SU-DHL-6 (cell line): ENCODE data around the gene PTTG1IP.

ENCODE experiments used
- H2AFZ ChIP-seq: fragments of 200-600 bp; sonication (generic); 2 replicates; pipeline ENCODE4 v1.6.1; 2014; ENCODE audit warnings: low read depth, mild to moderate bottlenecking, moderate library complexity, mixed read lengths, antibody characterized with exemption, low read length; ENCODE audit not compliant: severe bottlenecking
- H3F3A ChIP-seq: fragments of 200-600 bp; shearing (Covaris generic); 2 replicates; pipeline ENCODE4 v1.6.0; 2016; ENCODE audit warnings: antibody characterized with exemption, mild to moderate bottlenecking; ENCODE audit not compliant: insufficient read depth
- H3K27ac ChIP-seq: fragments of 200-600 bp; sonication (generic); 2 replicates; pipeline ENCODE4 v1.5.1; 2016; ENCODE audit warnings: low read depth, mild to moderate bottlenecking, low read length, moderate library complexity, mixed read lengths
- H3K27me3 ChIP-seq: fragments of 200-600 bp; sonication (generic), shearing (Covaris generic); 2 replicates; pipeline ENCODE4 v1.6.0; 2014; ENCODE audit warnings: mild to moderate bottlenecking, low read length
- H3K36me3 ChIP-seq: fragments of 200-600 bp; sonication (generic); 2 replicates; pipeline ENCODE4 v1.6.1; 2014; ENCODE audit warnings: mild to moderate bottlenecking, low read length, mixed read lengths
- H3K4me2 ChIP-seq: fragments of 300-600, 200-600 bp; shearing (Covaris generic), sonication (generic); 2 replicates; pipeline ENCODE4 v1.6.0; 2014; ENCODE audit warnings: low read length, low read depth, mild to moderate bottlenecking; ENCODE audit not compliant: poor library complexity, severe bottlenecking
- H3K4me3 ChIP-seq: fragments of 200-600 bp; sonication (generic); 2 replicates; pipeline ENCODE4 v1.5.1; 2014; ENCODE audit warnings: antibody characterized with exemption, low read length, mild to moderate bottlenecking, mixed read lengths; ENCODE audit not compliant: insufficient read depth, poor library complexity, severe bottlenecking
- H3K79me2 ChIP-seq: fragments of 200-600 bp; sonication (generic); 2 replicates; pipeline ENCODE4 v1.6.1; 2014; ENCODE audit warnings: mild to moderate bottlenecking, low read length, moderate library complexity; ENCODE audit not compliant: insufficient read depth
- H3K9ac ChIP-seq: fragments of 200-600 bp; sonication (generic); 2 replicates; pipeline ENCODE4 v1.7.0; 2014; ENCODE audit warnings: mild to moderate bottlenecking, low read length
- H3K9me2 ChIP-seq: fragments of 200-600 bp; sonication (generic); replicated peaks from 2 replicates; pipeline ENCODE4 v1.6.1; 2014; ENCODE audit warnings: low read length; ENCODE audit not compliant: insufficient read depth
- H3K9me3 ChIP-seq: fragments of 200-600 bp; sonication (generic); 2 replicates; pipeline ENCODE4 v1.6.1; 2014; ENCODE audit warnings: low read length, mixed read lengths; ENCODE audit not compliant: insufficient read depth
- H4K20me1 ChIP-seq: fragments of 200-600 bp; sonication (generic); 2 replicates; pipeline ENCODE4 v1.6.1; 2014; ENCODE audit warnings: low read depth, mild to moderate bottlenecking, antibody characterized with exemption, low read length, moderate library complexity, mixed read lengths
- EZH2phosphoT487 ChIP-seq: fragments of 200-600 bp; sonication (generic), shearing (Covaris generic); conservative IDR thresholded peaks from 2 replicates; pipeline ENCODE4 v1.6.1; 2018; ENCODE audit warnings: mild to moderate bottlenecking, antibody characterized with exemption, low read length, moderate library complexity, mixed read lengths
- TF ChIP-seq, protein P1 (sequence below): fragments of 200-600 bp; sonication (generic); IDR thresholded peaks from one replicate; pipeline ENCODE4 v1.5.1; 2017; ENCODE audit warnings: antibody characterized with exemption, mild to moderate bottlenecking, low read length, moderate library complexity; ENCODE audit not compliant: insufficient read depth, poor library complexity, severe bottlenecking

The PTTG1IP gene

DNA sequence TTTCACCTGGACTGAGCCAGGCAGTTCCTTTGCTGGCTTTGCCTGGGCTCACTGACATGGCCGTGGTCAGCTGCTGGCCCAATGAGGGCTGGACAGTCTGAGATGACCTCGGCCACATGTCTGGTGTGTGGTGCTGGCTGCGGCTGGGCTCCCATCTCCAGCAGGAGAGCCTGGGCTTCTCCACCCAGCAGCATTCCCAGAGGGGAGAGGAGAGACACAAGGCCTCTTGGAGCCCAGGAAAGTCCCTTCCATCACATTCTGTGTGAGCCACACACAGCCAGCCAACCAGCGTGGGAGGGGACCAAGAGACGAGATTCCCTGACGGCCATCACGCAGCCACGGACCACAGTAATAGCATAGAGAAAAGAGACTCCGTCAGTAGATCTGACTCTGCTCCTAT, 34.5 kb downstream of the PTTG1IP start:
- no peak overlapping the region for H3K9ac ChIP-seq
- H3K4me2 ChIP-seq: no peak overlapping the region
- H3K79me2 ChIP-seq: no peaks in the 10 kb centered on the region
- no peaks in the 10 kb centered on the region for H3K36me3 ChIP-seq
- H3K9me3 ChIP-seq: no peaks in the 10 kb centered on the region
- H3K27ac ChIP-seq: no peak overlapping the region
- no peaks in the 10 kb centered on the region for H3F3A ChIP-seq
- no peak overlapping the region for H2AFZ ChIP-seq
- H3K4me3 ChIP-seq: no peak overlapping the region
- H4K20me1 ChIP-seq: no peaks in the 10 kb centered on the region
- TF ChIP-seq, protein P1, sequence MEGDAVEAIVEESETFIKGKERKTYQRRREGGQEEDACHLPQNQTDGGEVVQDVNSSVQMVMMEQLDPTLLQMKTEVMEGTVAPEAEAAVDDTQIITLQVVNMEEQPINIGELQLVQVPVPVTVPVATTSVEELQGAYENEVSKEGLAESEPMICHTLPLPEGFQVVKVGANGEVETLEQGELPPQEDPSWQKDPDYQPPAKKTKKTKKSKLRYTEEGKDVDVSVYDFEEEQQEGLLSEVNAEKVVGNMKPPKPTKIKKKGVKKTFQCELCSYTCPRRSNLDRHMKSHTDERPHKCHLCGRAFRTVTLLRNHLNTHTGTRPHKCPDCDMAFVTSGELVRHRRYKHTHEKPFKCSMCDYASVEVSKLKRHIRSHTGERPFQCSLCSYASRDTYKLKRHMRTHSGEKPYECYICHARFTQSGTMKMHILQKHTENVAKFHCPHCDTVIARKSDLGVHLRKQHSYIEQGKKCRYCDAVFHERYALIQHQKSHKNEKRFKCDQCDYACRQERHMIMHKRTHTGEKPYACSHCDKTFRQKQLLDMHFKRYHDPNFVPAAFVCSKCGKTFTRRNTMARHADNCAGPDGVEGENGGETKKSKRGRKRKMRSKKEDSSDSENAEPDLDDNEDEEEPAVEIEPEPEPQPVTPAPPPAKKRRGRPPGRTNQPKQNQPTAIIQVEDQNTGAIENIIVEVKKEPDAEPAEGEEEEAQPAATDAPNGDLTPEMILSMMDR: no peak
- no peak for TF ChIP-seq EZH2phosphoT487
- no peaks in the 10 kb centered on the region for H3K27me3 ChIP-seq
- no peaks in the 10 kb centered on the region for H3K9me2 ChIP-seq

DNA sequence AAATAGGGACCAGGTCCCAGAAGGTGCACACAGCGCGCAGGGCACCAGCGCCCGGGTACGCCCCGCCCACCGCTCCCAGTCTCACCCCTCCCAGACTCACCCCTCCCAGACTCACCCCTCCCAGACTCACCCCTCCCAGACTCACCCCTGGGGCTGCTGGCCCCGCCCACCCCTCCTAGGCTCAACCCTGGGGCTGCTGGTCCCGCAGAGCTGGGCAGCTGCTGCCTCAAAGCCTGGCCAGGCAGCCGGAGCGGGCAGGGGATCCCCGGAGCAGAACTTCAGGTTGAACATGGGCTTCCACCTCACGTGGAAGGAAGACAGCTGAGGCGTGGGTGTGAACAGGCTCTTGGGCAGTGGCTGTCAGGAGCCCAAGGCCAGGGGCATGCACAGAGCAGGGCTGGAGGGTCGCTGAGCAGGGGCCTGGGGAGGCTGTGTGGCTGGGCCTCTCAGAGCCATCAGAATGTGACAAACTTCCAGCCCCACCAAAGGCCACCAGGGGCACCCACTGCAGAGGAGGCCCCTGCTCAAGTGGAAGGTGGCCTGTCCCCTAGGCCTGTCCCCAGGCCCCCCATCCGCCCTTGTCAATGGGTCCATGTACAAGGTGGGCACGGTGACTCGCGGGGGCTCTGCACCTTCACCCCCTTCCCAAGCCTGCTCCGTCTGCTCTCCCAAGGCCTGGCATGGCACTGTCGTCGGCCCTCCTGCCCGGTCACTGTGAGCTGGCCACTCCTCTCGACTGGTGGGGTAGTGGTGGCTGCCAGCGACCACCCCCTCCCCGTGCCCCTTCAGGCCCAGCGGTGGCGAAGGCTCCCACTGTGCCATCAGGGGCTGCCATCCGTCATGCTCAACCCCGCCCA, 35.2 kb downstream of the PTTG1IP start:
- no peak overlapping the region for H3K9ac ChIP-seq
- H3K9me3 ChIP-seq: no peaks in the 10 kb centered on the region
- H3K36me3 ChIP-seq: no peaks in the 10 kb centered on the region
- no peak overlapping the region for H3K4me2 ChIP-seq
- no peaks in the 10 kb centered on the region for H3K79me2 ChIP-seq
- no peaks in the 10 kb centered on the region for H3F3A ChIP-seq
- H2AFZ ChIP-seq: no peak overlapping the region
- no peaks in the 10 kb centered on the region for H3K27me3 ChIP-seq
- H4K20me1 ChIP-seq: no peaks in the 10 kb centered on the region
- H3K4me3 ChIP-seq: no peak overlapping the region
- no peaks in the 10 kb centered on the region for H3K9me2 ChIP-seq
- H3K27ac ChIP-seq: no peak overlapping the region
- TF ChIP-seq EZH2phosphoT487: no peak
- TF ChIP-seq, protein P1: no peak

DNA sequence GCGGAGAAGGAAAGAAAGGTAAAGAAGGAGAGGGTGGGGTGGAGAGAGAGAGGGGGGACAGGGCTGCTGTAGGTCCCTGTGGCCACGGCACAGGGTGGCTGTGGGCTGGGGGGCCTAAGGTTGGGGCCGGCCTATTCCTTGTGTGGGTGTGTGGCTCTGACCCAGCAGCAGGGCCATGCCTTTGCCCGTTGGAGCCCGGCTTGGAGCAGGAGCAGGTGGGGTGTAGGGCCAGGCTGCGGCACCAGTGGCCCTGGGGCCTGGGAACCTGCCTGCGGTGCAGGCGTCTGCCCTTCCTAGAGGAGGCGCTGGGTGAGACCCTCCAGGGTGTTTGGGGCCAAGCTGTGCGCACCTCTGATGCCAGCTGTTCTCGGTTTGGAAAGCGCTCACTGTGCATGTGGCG, 36.0 kb downstream of the PTTG1IP start:
- TF ChIP-seq, protein P1: no peak
- TF ChIP-seq EZH2phosphoT487: no peak
- no peak overlapping the region for H3K9ac ChIP-seq
- H3K79me2 ChIP-seq: no peaks in the 10 kb centered on the region
- H3K9me2 ChIP-seq: no peaks in the 10 kb centered on the region
- H3K9me3 ChIP-seq: no peaks in the 10 kb centered on the region
- no peaks in the 10 kb centered on the region for H3F3A ChIP-seq
- no peak overlapping the region for H2AFZ ChIP-seq
- no peak overlapping the region for H3K27ac ChIP-seq
- no peak overlapping the region for H3K4me2 ChIP-seq
- no peaks in the 10 kb centered on the region for H3K36me3 ChIP-seq
- H4K20me1 ChIP-seq: no peaks in the 10 kb centered on the region
- no peaks in the 10 kb centered on the region for H3K27me3 ChIP-seq
- no peak overlapping the region for H3K4me3 ChIP-seq
